HCT116 (cell line): ENCODE measurements around the gene PDSS2.

Experiments
- ELF1 ChIP-seq: IDR thresholded peaks from 2 replicates; pipeline ENCODE4 v1.6.1; 2012; ENCODE audit warnings: low read depth, borderline replicate concordance
- EZH2 ChIP-seq: fragments of 200-600 bp; sonication (generic); IDR thresholded peaks from 2 replicates; pipeline ENCODE4 v1.6.1; 2017; ENCODE audit warnings: antibody characterized with exemption, mixed run types
- JUND ChIP-seq: IDR thresholded peaks from 2 replicates; pipeline ENCODE4 v1.6.1; 2012
- POLR2AphosphoS5 ChIP-seq: IDR thresholded peaks from 2 replicates; pipeline ENCODE4 v1.6.1; 2011; ENCODE audit warnings: mild to moderate bottlenecking, low read depth, low read length, moderate library complexity
- SP1 ChIP-seq: IDR thresholded peaks from 2 replicates; pipeline ENCODE4 v1.6.1; 2012; ENCODE audit warnings: low read depth
- SRF ChIP-seq: IDR thresholded peaks from 2 replicates; pipeline ENCODE4 v1.6.1; 2012; ENCODE audit warnings: low read depth
- TCF7L2 ChIP-seq: IDR thresholded peaks from 2 replicates; pipeline ENCODE4 v1.7.0; 2011; ENCODE audit warnings: borderline replicate concordance, inconsistent platforms; ENCODE audit not compliant: insufficient read depth, insufficient read length; ENCODE audit errors: extremely low read depth
- YY1 ChIP-seq: IDR thresholded peaks from 2 replicates; pipeline ENCODE4 v1.6.1; 2011; ENCODE audit warnings: low read length, low read depth, moderate library complexity, mild to moderate bottlenecking; ENCODE audit not compliant: insufficient replicate concordance; ENCODE audit errors: extremely low read depth
- ZNF274 ChIP-seq: fragments of 200-500 bp; sonication (Bioruptor generic); IDR thresholded peaks from 2 replicates; pipeline ENCODE4 v1.6.1; 2014; ENCODE audit warnings: mild to moderate bottlenecking, low read depth, low read length, inconsistent platforms
- TF ChIP-seq, protein P1 (sequence below): IDR thresholded peaks from 2 replicates; pipeline ENCODE4 v1.6.1; 2012
- TF ChIP-seq, protein P2 (sequence below): IDR thresholded peaks from 2 replicates; pipeline ENCODE4 v1.6.1; 2012; ENCODE audit warnings: low read depth
- TF ChIP-seq, protein P3 (sequence below), 3 experiments: fragments of 200-600 bp in 1 of 3; sonication (generic) in 1 of 3; IDR thresholded peaks in 2 of 3; conservative IDR thresholded peaks in 1 of 3; 2 replicates each; pipeline ENCODE4 v1.5.1; 2012 to 2017; ENCODE audit warnings: low read depth in 2 of 3, low read length in 2 of 3, antibody characterized with exemption in 1 of 3, borderline replicate concordance in 1 of 3, control low read depth in 1 of 3, mild to moderate bottlenecking in 1 of 3, mixed read lengths in 1 of 3, mixed run types in 1 of 3, moderate library complexity in 1 of 3; ENCODE audit not compliant: insufficient read depth in 1 of 3
- TF ChIP-seq, protein P4 (sequence below): IDR thresholded peaks from 2 replicates; pipeline ENCODE4 v1.6.1; 2011; ENCODE audit warnings: mild to moderate bottlenecking, low read length, moderate library complexity; ENCODE audit not compliant: insufficient replicate concordance; ENCODE audit errors: extremely low read depth

DNA sequence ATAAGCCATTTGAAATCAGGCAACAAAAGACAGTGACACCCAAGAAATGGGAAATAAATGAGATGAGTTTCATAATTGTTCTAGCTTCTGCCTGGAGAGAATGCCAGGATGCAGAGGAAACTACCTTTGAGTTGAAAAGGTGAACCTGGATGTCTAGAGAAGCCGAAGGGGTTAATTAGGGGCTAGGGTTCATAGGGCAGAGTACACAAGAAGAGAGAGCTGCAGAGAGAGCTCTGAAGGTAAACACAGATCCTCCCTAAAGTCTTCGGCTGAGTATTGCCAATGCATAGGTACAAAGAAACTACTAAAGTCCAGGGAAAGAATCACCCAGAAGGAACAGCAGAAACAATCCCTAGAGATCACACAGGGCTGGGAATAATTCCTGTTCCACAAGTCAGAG is 224.4 kb downstream of the PDSS2 start:
- no peak for TF ChIP-seq SP1
- TF ChIP-seq, protein P1, sequence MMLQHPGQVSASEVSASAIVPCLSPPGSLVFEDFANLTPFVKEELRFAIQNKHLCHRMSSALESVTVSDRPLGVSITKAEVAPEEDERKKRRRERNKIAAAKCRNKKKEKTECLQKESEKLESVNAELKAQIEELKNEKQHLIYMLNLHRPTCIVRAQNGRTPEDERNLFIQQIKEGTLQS: no peak; the same call in 1 of the 2 replicates
- TF ChIP-seq, protein P2, sequence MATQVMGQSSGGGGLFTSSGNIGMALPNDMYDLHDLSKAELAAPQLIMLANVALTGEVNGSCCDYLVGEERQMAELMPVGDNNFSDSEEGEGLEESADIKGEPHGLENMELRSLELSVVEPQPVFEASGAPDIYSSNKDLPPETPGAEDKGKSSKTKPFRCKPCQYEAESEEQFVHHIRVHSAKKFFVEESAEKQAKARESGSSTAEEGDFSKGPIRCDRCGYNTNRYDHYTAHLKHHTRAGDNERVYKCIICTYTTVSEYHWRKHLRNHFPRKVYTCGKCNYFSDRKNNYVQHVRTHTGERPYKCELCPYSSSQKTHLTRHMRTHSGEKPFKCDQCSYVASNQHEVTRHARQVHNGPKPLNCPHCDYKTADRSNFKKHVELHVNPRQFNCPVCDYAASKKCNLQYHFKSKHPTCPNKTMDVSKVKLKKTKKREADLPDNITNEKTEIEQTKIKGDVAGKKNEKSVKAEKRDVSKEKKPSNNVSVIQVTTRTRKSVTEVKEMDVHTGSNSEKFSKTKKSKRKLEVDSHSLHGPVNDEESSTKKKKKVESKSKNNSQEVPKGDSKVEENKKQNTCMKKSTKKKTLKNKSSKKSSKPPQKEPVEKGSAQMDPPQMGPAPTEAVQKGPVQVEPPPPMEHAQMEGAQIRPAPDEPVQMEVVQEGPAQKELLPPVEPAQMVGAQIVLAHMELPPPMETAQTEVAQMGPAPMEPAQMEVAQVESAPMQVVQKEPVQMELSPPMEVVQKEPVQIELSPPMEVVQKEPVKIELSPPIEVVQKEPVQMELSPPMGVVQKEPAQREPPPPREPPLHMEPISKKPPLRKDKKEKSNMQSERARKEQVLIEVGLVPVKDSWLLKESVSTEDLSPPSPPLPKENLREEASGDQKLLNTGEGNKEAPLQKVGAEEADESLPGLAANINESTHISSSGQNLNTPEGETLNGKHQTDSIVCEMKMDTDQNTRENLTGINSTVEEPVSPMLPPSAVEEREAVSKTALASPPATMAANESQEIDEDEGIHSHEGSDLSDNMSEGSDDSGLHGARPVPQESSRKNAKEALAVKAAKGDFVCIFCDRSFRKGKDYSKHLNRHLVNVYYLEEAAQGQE: no peak
- TF ChIP-seq, protein P3, sequence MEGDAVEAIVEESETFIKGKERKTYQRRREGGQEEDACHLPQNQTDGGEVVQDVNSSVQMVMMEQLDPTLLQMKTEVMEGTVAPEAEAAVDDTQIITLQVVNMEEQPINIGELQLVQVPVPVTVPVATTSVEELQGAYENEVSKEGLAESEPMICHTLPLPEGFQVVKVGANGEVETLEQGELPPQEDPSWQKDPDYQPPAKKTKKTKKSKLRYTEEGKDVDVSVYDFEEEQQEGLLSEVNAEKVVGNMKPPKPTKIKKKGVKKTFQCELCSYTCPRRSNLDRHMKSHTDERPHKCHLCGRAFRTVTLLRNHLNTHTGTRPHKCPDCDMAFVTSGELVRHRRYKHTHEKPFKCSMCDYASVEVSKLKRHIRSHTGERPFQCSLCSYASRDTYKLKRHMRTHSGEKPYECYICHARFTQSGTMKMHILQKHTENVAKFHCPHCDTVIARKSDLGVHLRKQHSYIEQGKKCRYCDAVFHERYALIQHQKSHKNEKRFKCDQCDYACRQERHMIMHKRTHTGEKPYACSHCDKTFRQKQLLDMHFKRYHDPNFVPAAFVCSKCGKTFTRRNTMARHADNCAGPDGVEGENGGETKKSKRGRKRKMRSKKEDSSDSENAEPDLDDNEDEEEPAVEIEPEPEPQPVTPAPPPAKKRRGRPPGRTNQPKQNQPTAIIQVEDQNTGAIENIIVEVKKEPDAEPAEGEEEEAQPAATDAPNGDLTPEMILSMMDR (IDR thresholded peaks at IDR 0.05 in 2 of 3, conservative IDR thresholded peaks at IDR 0.05 in 1 of 3; ENCODE audit: borderline replicate concordance in 1 of 3, insufficient read depth in 1 of 3, low read depth in 2 of 3, low read length in 2 of 3): no peak
- no peak for TF ChIP-seq POLR2AphosphoS5
- TF ChIP-seq TCF7L2: no peak
- TF ChIP-seq ZNF274: no peak
- TF ChIP-seq SRF: no peak
- no peak for TF ChIP-seq YY1
- TF ChIP-seq EZH2: no peak
- TF ChIP-seq ELF1: no peak
- no peak for TF ChIP-seq JUND
- TF ChIP-seq, protein P4, sequence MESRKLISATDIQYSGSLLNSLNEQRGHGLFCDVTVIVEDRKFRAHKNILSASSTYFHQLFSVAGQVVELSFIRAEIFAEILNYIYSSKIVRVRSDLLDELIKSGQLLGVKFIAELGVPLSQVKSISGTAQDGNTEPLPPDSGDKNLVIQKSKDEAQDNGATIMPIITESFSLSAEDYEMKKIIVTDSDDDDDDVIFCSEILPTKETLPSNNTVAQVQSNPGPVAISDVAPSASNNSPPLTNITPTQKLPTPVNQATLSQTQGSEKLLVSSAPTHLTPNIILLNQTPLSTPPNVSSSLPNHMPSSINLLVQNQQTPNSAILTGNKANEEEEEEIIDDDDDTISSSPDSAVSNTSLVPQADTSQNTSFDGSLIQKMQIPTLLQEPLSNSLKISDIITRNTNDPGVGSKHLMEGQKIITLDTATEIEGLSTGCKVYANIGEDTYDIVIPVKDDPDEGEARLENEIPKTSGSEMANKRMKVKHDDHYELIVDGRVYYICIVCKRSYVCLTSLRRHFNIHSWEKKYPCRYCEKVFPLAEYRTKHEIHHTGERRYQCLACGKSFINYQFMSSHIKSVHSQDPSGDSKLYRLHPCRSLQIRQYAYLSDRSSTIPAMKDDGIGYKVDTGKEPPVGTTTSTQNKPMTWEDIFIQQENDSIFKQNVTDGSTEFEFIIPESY: no peak
